Breast epithelium (tissue), 4 donors: ENCODE data around the gene ZNF512B. TPM values are rescaled to one million over a fixed set of nuclear protein-coding genes. Genes with fewer than 3 reads are reported as not detected.
"Not testable (repeated sequence)": the region's sequence is repeated elsewhere in the genome, so short reads cannot be mapped to it uniquely, and the experiment has no call there.

ENCODE experiments used
- DNase-seq, 2 donors: peaks; one replicate each; pipeline ENCODE4 v3.0.0-alpha.2; 2019; ENCODE audit warnings: low spot score in 2 of 2
- H3K27ac ChIP-seq, 2 donors: fragments of 200-600 bp; sonication (generic) in 1 of 2; one replicate each; pipeline ENCODE4 v1.5.1; 2016 to 2019; ENCODE audit warnings: mild to moderate bottlenecking in 1 of 2
- H3K27me3 ChIP-seq, 2 donors: fragments of 200-600 bp; sonication (generic) in 1 of 2; one replicate each; pipeline versions ENCODE4 v1.5.1 to v1.6.0; 2017 to 2019; ENCODE audit warnings: control low read depth in 1 of 2, mild to moderate bottlenecking in 1 of 2
- H3K36me3 ChIP-seq: fragments of 200-600 bp; one replicate; pipeline ENCODE4 v1.5.1; 2019
- H3K4me1 ChIP-seq, 2 donors: fragments of 200-600 bp; sonication (generic); one replicate each; pipeline ENCODE4 v1.5.1; 2016 to 2019; ENCODE audit warnings: control low read depth in 1 of 2
- H3K4me3 ChIP-seq, 3 donors: fragments of 200-600 bp; sonication (generic); 1 replicate in 2 of 3; 2 replicates in 1 of 3; pipeline ENCODE4 v1.5.1; 2016 to 2019; ENCODE audit warnings: mild to moderate bottlenecking in 3 of 3, moderate library complexity in 2 of 3
- H3K9me3 ChIP-seq, 2 donors: fragments of 200-600 bp; sonication (generic) in 1 of 2; one replicate each; pipeline ENCODE4 v1.5.1; 2016 to 2019; ENCODE audit warnings: control low read depth in 1 of 2
- POLR2A ChIP-seq: fragments of 450-650 bp; IDR thresholded peaks from one replicate; pipeline ENCODE4 v1.6.1; 2016; ENCODE audit warnings: antibody characterized with exemption, mild to moderate bottlenecking, moderate library complexity
- POLR2AphosphoS5 ChIP-seq, 3 donors: sonication (generic); formaldehyde crosslinking; IDR thresholded peaks; one replicate each; pipeline ENCODE4 v1.6.1; 2017; ENCODE audit warnings: antibody characterized with exemption in 3 of 3
- intact Hi-C: fragments of 100-400 bp; cut with DNase I; formaldehyde crosslinking; loops from one replicate; pipeline ENCODE4 v1.15.1; 2023; ENCODE audit warnings: low total_unique reads
- total RNA-seq, 3 donors: library from RNA; depleted of rRNA; stranded (reverse); fragments of >200 nt; gene quantifications; one replicate each; pipeline ENCODE4 v1.1.0, GENCODE V29; 2016
- TF ChIP-seq, protein P1 (sequence below), 3 donors: fragments of 450-650 bp; IDR thresholded peaks; one replicate each; pipeline ENCODE4 v1.5.1; 2016 to 2017; ENCODE audit warnings: antibody characterized with exemption in 3 of 3, mild to moderate bottlenecking in 3 of 3, moderate library complexity in 3 of 3

ZNF512B gene
- total RNA-seq, 3 donors from 2014 or later, result 5.8 to 12.7 (median 9.2) TPM

- peaks cover 11 to 22% of the 10 kb centered on the region in 2 donors for H3K4me1 ChIP-seq
- H3K4me3 ChIP-seq, result no peak overlapping the region
- H3K27ac ChIP-seq, result no peak overlapping the region
- no peaks in the 10 kb centered on the region for H3K27me3 ChIP-seq
- H3K36me3 ChIP-seq, result no peaks in the 10 kb centered on the region
- no peaks in the 10 kb centered on the region for H3K9me3 ChIP-seq
- TF ChIP-seq POLR2A, result no peak
- TF ChIP-seq, protein P1, sequence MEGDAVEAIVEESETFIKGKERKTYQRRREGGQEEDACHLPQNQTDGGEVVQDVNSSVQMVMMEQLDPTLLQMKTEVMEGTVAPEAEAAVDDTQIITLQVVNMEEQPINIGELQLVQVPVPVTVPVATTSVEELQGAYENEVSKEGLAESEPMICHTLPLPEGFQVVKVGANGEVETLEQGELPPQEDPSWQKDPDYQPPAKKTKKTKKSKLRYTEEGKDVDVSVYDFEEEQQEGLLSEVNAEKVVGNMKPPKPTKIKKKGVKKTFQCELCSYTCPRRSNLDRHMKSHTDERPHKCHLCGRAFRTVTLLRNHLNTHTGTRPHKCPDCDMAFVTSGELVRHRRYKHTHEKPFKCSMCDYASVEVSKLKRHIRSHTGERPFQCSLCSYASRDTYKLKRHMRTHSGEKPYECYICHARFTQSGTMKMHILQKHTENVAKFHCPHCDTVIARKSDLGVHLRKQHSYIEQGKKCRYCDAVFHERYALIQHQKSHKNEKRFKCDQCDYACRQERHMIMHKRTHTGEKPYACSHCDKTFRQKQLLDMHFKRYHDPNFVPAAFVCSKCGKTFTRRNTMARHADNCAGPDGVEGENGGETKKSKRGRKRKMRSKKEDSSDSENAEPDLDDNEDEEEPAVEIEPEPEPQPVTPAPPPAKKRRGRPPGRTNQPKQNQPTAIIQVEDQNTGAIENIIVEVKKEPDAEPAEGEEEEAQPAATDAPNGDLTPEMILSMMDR (IDR thresholded peaks at IDR 0.05), result no peak
- TF ChIP-seq POLR2AphosphoS5 (IDR thresholded peaks at IDR 0.05), result no peak
- intact Hi-C loops, result loop anchor here (10.0 kb wide), 1 partner anchor 82 kb away; the partner anchor contains the start of gene DNAJC5
- DNase-seq, result peak in 1 of 2 donors; percentile 16
Measured at GRCh38 chr20:63976980-63977738, 7.4 kb upstream of the ZNF512B start.

DNA sequence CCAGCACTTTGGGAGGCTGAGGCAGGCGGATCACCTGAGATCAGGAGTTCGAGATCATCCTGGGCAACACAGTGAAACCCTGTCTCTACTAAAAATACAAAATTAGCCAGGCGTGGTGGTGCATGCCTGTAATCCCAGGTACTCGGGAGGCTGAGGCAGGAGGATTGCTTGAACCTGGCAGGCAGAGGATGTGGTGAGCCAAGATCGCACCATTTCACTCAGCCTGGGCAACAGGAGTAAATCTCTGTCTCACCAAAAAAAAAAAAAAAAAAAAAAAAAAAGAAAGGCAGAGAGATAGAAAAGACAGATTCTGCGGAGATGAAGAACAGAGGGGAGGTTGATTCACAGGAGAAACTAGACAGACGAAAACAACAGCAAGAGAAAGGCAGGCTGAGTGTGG is 6.8 kb upstream of the ZNF512B start:
- not testable (repeated sequence) for H3K9me3 ChIP-seq, H3K27me3 ChIP-seq, H3K27ac ChIP-seq, H3K36me3 ChIP-seq, H3K4me3 ChIP-seq
- intact Hi-C loops, result loop anchor here (10.0 kb wide), 1 partner anchor 82 kb away; the partner anchor contains the start of gene DNAJC5
- DNase-seq, result peak in 1 of 2 donors; percentile 15
- peaks cover 7 to 17% of the 10 kb centered on the region in 2 donors for H3K4me1 ChIP-seq

DNA sequence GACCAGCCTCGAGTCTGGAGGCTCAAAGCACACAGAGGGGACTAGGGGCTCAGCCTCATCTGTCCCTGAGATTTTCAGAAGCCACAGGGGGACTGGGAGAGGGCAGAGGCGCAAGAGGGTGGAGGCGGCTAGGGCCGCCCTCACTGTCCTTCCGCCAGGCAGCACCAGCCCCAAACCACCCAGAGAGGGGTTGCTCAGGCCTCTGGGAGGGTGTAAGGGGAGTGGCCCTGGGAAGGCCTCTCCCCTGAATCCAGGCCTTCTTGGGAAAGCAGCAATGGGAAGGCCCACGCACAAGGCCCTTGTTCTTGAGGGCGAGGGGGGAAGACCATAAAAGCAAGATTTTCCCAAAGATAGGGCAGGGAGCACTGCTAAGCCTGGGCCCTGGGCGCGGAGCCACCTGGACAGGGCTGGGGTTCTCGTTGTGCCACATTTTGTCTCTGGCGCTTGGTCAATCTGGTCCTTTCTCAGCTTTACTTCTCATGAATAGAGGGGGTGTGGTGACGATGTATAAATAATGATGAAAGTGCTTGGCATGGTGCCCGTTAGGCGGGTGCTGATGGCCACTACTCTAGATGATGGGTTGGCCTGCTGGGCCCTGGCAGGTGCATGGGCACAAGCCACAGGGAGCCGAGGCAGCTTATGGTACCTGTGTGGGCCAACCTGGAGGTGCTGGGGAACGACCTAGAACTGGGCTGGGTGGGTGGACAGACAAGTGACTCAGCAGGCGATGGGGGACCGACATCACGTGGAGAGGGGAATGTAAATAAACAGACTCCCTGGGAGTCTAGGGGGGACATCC is 4.9 kb upstream of the ZNF512B start:
- intact Hi-C loops, result loop anchor here (5.0 to 10.0 kb wide), 2 partner anchors 80 to 437 kb away; partner anchors contain the start of genes DNAJC5 and PTK6
- peak in 1 of 2 donors; percentile 40 for DNase-seq

GRCh38 chr20:63973636-63974401 is 4.1 kb upstream of the ZNF512B start:
- Histone ChIP-seq H3K27me3 (no peaks in the 10 kb centered on the region), H3K4me3 (peak overlapping the region; percentile 15 to 60 (median 42)), H3K4me1 (peaks cover 0 to 8% of the 10 kb centered on the region in 2 donors), H3K27ac (peak overlapping the region; percentile 54 to 58), H3K36me3 (no peaks in the 10 kb centered on the region), H3K9me3 (no peaks in the 10 kb centered on the region)
- intact Hi-C loops, result loop anchor here (5.0 to 10.0 kb wide), 2 partner anchors 79 to 437 kb away; partner anchors contain the start of genes DNAJC5 and PTK6
- TF ChIP-seq POLR2A (no peak), POLR2AphosphoS5 (IDR thresholded peaks at IDR 0.05) (peak in 2 of 3 donors; percentile 20 to 41)
- TF ChIP-seq, protein P1 (IDR thresholded peaks at IDR 0.05), result peak; percentile 87 to 97 (median 97)
- DNase-seq, result peak; percentile 76 to 91

More for the DNA sequence above, 4.9 kb upstream of the ZNF512B start:
- no peak overlapping the region for H3K4me3 ChIP-seq
- no peaks in the 10 kb centered on the region for H3K27me3 ChIP-seq
- no peaks in the 10 kb centered on the region for H3K36me3 ChIP-seq
- TF ChIP-seq, protein P1 (IDR thresholded peaks at IDR 0.05), result no peak
- TF ChIP-seq POLR2A, result no peak
- TF ChIP-seq POLR2AphosphoS5 (IDR thresholded peaks at IDR 0.05), result no peak
- H3K27ac ChIP-seq, result peak overlapping the region; percentile 35 to 54
- no peaks in the 10 kb centered on the region for H3K9me3 ChIP-seq
- H3K4me1 ChIP-seq, result peaks cover 0 to 6% of the 10 kb centered on the region in 2 donors

- DNase-seq, result peak in 1 of 2 donors; percentile 16
- no peaks in the 10 kb centered on the region for H3K36me3 ChIP-seq
- no peak overlapping the region for H3K4me3 ChIP-seq
- no peak for TF ChIP-seq POLR2AphosphoS5 (IDR thresholded peaks at IDR 0.05)
- no peak for TF ChIP-seq POLR2A
- TF ChIP-seq, protein P1 (IDR thresholded peaks at IDR 0.05), result no peak
- peak overlapping the region in 1 of 2 donors; percentile 54 for H3K27ac ChIP-seq
- no peaks in the 10 kb centered on the region for H3K27me3 ChIP-seq
- peaks cover 0 to 9% of the 10 kb centered on the region in 2 donors for H3K4me1 ChIP-seq
- intact Hi-C loops, result loop anchor here (5.0 to 10.0 kb wide), 2 partner anchors 78 to 436 kb away; partner anchors contain the start of genes DNAJC5 and PTK6
- H3K9me3 ChIP-seq, result no peaks in the 10 kb centered on the region
Measured at GRCh38 chr20:63973160-63973479, 3.4 kb upstream of the ZNF512B start.
